HepG2 (cell line): ENCODE results near the gene PRRT1. TPM values are rescaled to one million over a fixed set of nuclear protein-coding genes. Genes with fewer than 3 reads are reported as not detected.

Experiments used
- ATAC-seq: fragments of 200-7000 bp; cut with Tn5 transposase; 3 replicates; pipeline ENCODE4 v1.9.1; 2020; ENCODE audit warnings: mild to moderate bottlenecking, moderate library complexity
- BruUV-seq: library from RNA; stranded (reverse); fragments of 400-500 nt; replicated peaks from 2 replicates; lab custom pipeline; 2021; lab: Mats Ljungman, UMichigan
- CTCF ChIA-PET: fragments of 300-600 bp; formaldehyde crosslinking; extraction: SDS; loops from one replicate; lab custom pipeline; 2021; ENCODE audit warnings: low total read pairs, inconsistent platforms, low intra/inter-chr PET ratio; lab: Yijun Ruan, JAX
- POLR2A ChIA-PET: fragments of 350-600 bp; sonication (Branson Sonifier 250); formaldehyde crosslinking; loops from one replicate; lab custom pipeline; 2020; ENCODE audit warnings: antibody characterized with exemption, inconsistent platforms; lab: Yijun Ruan, JAX
- DNase-seq: peaks from one replicate; pipeline ENCODE4 v3.0.0-alpha.2; 2015; ENCODE audit warnings: low spot score
- FAIRE-seq: peaks from 3 replicates; lab custom pipeline; 2011; peaks lifted over from hg19 to GRCh38; lab: Jason Lieb, UNC
- H2AFZ ChIP-seq: one replicate; pipeline ENCODE4 v1.6.1; 2011; ENCODE audit warnings: low read length, inconsistent platforms
- H3K27ac ChIP-seq: fragments of 300-600 bp; 3 replicates; pipeline ENCODE4 v1.8.0; 2011; ENCODE audit warnings: mixed run types, mild to moderate bottlenecking, mixed read lengths, low read length, inconsistent platforms; ENCODE audit not compliant: insufficient read depth; ENCODE audit errors: extremely low read length
- H3K27me3 ChIP-seq, 2 experiments: fragments of 200-600 bp in 1 of 2; 2 replicates in 1 of 2; 3 replicates in 1 of 2; pipeline versions ENCODE4 v1.6.0 to v1.8.0; 2011; ENCODE audit warnings: low read length in 2 of 2, mild to moderate bottlenecking in 2 of 2, moderate library complexity in 2 of 2, inconsistent platforms in 1 of 2; ENCODE audit not compliant: insufficient read depth in 2 of 2, control insufficient read depth in 1 of 2
- H3K36me3 ChIP-seq, 2 experiments: fragments of 200-600 bp in 1 of 2; replicated peaks in 1 of 2; 2 replicates in 1 of 2; 3 replicates in 1 of 2; pipeline versions ENCODE4 v1.5.1 to v1.8.0; 2011; ENCODE audit warnings: low read length in 2 of 2, inconsistent platforms in 1 of 2; ENCODE audit not compliant: insufficient read depth in 2 of 2, control insufficient read depth in 1 of 2
- H3K4me1 ChIP-seq: 2 replicates; pipeline ENCODE4 v1.5.1; 2012; ENCODE audit warnings: low read length, inconsistent platforms; ENCODE audit not compliant: insufficient read depth
- H3K4me2 ChIP-seq: 2 replicates; pipeline ENCODE4 v1.6.0; 2011; ENCODE audit warnings: low read depth, low read length, inconsistent platforms
- H3K4me3 ChIP-seq, 3 experiments: fragments of 200-600 bp in 1 of 3; sonication (generic), shearing (Covaris generic) in 1 of 3; replicated peaks in 1 of 3; 2 replicates each; pipeline ENCODE4 v1.5.1; 2011 to 2016; ENCODE audit warnings: low read length in 3 of 3, inconsistent platforms in 2 of 3, low read depth in 2 of 3, mild to moderate bottlenecking in 2 of 3, control low read depth in 1 of 3, mixed read lengths in 1 of 3; ENCODE audit not compliant: insufficient read depth in 1 of 3
- H3K79me2 ChIP-seq: one replicate; pipeline ENCODE4 v1.6.1; 2011; ENCODE audit warnings: low read length, inconsistent platforms; ENCODE audit not compliant: insufficient read depth
- H3K9ac ChIP-seq: 2 replicates; pipeline ENCODE4 v1.6.0; 2011; ENCODE audit warnings: mild to moderate bottlenecking, low read depth, low read length, inconsistent platforms; ENCODE audit not compliant: insufficient read depth
- H3K9me3 ChIP-seq: 2 replicates; pipeline ENCODE4 v1.5.1; 2012; ENCODE audit warnings: mild to moderate bottlenecking, low read length
- H4K20me1 ChIP-seq: 2 replicates; pipeline ENCODE4 v1.6.0; 2011; ENCODE audit warnings: inconsistent platforms, mild to moderate bottlenecking, low read length, moderate library complexity; ENCODE audit not compliant: insufficient read depth
- CC2D1A ChIP-seq: sonication (generic); formaldehyde crosslinking; IDR thresholded peaks from 2 replicates; pipeline ENCODE4 v1.8.1; 2023; ENCODE audit warnings: mild to moderate bottlenecking, missing genetic modification reagents
- E2F1 ChIP-seq: sonication (generic); formaldehyde crosslinking; IDR thresholded peaks from 2 replicates; pipeline ENCODE4 v1.5.0; 2020; ENCODE audit warnings: missing genetic modification reagents
- KDM5A ChIP-seq: fragments of 200-600 bp; sonication (generic); IDR thresholded peaks from 2 replicates; pipeline ENCODE4 v1.7.0; 2018; ENCODE audit warnings: antibody characterized with exemption, mild to moderate bottlenecking, low read length, borderline replicate concordance
- MAFF ChIP-seq: IDR thresholded peaks from 2 replicates; pipeline ENCODE4 v1.6.1; 2011; ENCODE audit warnings: low read depth, low read length, improper control_type of control experiment
- MAFK ChIP-seq, 2 experiments: IDR thresholded peaks in 1 of 2; conservative IDR thresholded peaks in 1 of 2; 2 replicates each; pipeline ENCODE4 v1.6.1; 2011; ENCODE audit warnings: improper control_type of control experiment in 2 of 2, low read length in 2 of 2
- NCOR1 ChIP-seq: fragments of 200-600 bp; sonication (generic); IDR thresholded peaks from 2 replicates; pipeline ENCODE4 v1.7.0; 2017; ENCODE audit warnings: antibody characterized with exemption, low read length, borderline replicate concordance
- NR2F1 ChIP-seq, 2 experiments: fragments of 450-650 bp in 1 of 2; formaldehyde crosslinking in 1 of 2; IDR thresholded peaks; 2 replicates each; pipeline versions ENCODE4 v1.5.0 to v1.6.1; 2016 to 2020; ENCODE audit warnings: mild to moderate bottlenecking in 1 of 2, missing compliant biosample characterization in 1 of 2, missing genetic modification reagents in 1 of 2, moderate library complexity in 1 of 2
- SOX6 ChIP-seq, 2 experiments: fragments of 450-650 bp in 1 of 2; sonication (generic) in 1 of 2; formaldehyde crosslinking in 1 of 2; IDR thresholded peaks; 2 replicates each; pipeline versions ENCODE4 v1.4.0 to v1.6.1; 2017 to 2020; ENCODE audit warnings: antibody characterized with exemption in 1 of 2, mild to moderate bottlenecking in 1 of 2, missing genetic modification reagents in 1 of 2
- ZNF572 ChIP-seq: sonication (generic); formaldehyde crosslinking; IDR thresholded peaks from 2 replicates; pipeline ENCODE4 v1.5.1; 2020; ENCODE audit warnings: mild to moderate bottlenecking, missing genetic modification reagents
- WGBS: methylation state at CpG from one replicate; pipeline ENCODE4 v1.1.6; 2017; ENCODE audit warnings: low lambda C conversion rate; 5-methylcytosine and 5-hydroxymethylcytosine counted together
- in situ Hi-C: cut with HindIII; loops from 2 replicates; pipeline ENCODE4 v1.10.0; 2017; ENCODE audit warnings: low pct_unique_long_range_greater_than_20kb; ENCODE audit not compliant: extremely low pct_ligation_motif_present
- intact Hi-C: fragments of 100-400 bp; cut with micrococcal nuclease; formaldehyde crosslinking; loops from one replicate; pipeline ENCODE4 v1.10.0; 2022; ENCODE audit not compliant: unreplicated experiment
- polyA plus RNA-seq, 8 experiments: library from polyadenylated mRNA; depleted of rRNA in 3 of 8; stranded (reverse) in 7 of 8; unstranded in 1 of 8; fragments of >200 nt; fragmentation: Illumina TruSeq in 4 of 8; extraction: Trizol in 4 of 8; gene quantifications; 2 replicates each; pipeline versions ENCODE4 v1.2.1 to v1.2.3, GENCODE V29; 2011 to 2016; ENCODE audit warnings: low read depth in 4 of 8, missing spikeins in 1 of 8, mixed read lengths in 1 of 8; ENCODE audit not compliant: insufficient read depth in 1 of 8
- total RNA-seq, 5 experiments: library from RNA; depleted of rRNA; stranded (reverse); fragments of >200 nt; fragmentation: Illumina TruSeq; extraction: Trizol; gene quantifications; 2 replicates each; pipeline ENCODE4 v1.2.3, GENCODE V29; 2016; ENCODE audit warnings: low read depth in 1 of 5

The PRRT1 gene
- total and polyA plus RNA-seq, 2 of the 13 experiments (the other 11 are each of a cell fraction or from before 2014, with no cell fraction given), result 0.64 to 1.4 TPM

DNA sequence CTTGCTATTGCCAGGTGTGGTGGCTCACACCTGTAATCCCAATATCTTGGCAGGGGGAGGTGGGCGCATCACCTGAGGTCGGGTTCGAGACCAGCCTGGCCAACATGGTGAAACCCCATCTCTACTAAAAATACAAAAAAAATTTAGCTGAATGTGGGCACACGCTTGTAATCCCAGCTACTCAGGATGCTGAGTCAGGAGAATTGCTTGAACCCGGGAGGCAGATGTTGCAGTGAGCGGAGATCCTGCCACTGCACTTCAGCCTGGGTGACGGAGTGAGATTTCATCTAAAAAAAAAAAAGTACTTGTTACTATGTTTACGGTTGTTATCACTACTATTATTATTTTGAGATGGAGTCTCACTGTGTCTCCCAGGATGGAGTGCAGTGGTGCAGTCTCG lies 5.2 kb upstream of the PRRT1 start:
- Histone ChIP-seq H3K4me3 (no peak overlapping the region), H3K4me2 (no peak overlapping the region), H3K27me3 (no peaks in the 10 kb centered on the region; a peak in 1 of 5 replicates), H3K79me2 (peaks cover 17% of the 10 kb centered on the region), H4K20me1 (no peaks in the 10 kb centered on the region), H2AFZ (no peak overlapping the region), H3K9ac (no peak overlapping the region), H3K4me1 (peaks cover 28% of the 10 kb centered on the region)
- ATAC-seq, result no peak
- in situ Hi-C loops, result no loop called here
- no TSS peak for BruUV-seq
- CTCF ChIA-PET, result no interaction called here
- 94% methylated on average over 9 of the region's 9 CpGs for WGBS
- POLR2A ChIA-PET, result no interaction called here
- TF ChIP-seq E2F1 (CRISPR knock-in tag) (no peak), NR2F1 (CRISPR knock-in tag; IDR thresholded peaks at IDR 0.05) (no peak), NCOR1 (no peak), MAFK (conservative IDR thresholded peaks at IDR 0.05 in 1 of 2, IDR thresholded peaks at IDR 0.05 in 1 of 2; ENCODE audit: low read length in 2 of 2) (peak; percentile 75 to 86), MAFF (peak; percentile 79), ZNF572 (no peak), CC2D1A (CRISPR knock-in tag) (no peak), SOX6 (IDR thresholded peaks at IDR 0.05) (no peak), SOX6 (CRISPR knock-in tag; IDR thresholded peaks at IDR 0.05) (no peak), KDM5A (no peak)
- TF ChIP-seq, all 625 proteins: peak for 2
- peaks cover 18 to 32% of the 10 kb centered on the region in 2 experiments for H3K36me3 ChIP-seq
- FAIRE-seq (no peak), DNase-seq (no peak)
- intact Hi-C loops, result no loop called here
- no peaks in the 10 kb centered on the region for H3K9me3 ChIP-seq
- H3K27ac ChIP-seq, result no peak overlapping the region
